ENCODE measurements around the gene RIPK3.

DNA sequence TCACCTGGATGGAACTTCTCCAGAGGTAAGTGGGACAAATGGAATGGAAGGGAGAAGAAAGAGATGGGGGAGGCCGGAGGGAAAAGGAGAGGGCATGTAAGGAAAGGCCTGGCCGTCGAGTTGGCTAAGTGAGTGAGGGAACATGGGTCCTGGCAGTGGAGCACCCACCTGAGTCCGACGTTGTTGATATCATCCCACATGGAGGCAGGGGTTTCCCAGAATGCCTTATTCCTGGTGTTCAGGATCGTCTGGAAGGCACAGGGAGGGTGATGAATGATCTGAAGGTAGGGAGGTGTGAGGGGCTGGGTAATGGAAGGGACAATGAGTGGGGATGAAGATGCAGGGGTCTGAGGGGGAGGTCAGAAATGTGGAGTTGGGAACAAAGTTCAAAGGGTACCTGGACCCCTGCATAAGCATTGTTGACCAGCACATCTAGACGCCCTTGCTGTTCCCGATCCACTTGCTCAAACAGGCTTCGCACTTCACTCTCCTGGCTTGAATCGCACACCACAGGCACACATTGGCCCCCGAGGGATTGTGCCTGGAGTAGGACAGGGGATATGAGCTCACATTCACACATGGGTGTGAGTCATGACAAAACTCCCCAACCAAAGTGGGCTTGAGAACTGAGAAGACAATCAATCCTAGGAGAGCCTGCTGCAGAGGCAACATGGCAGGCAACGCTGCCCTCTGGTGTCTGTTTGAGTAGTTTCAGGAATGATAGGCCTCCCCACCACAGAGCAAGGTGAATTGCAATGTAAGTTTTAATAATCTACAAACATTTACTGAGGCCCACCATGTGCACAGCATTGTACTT lies 43.2 kb downstream of the RIPK3 start:
- TF ChIP-seq POLR2A (IDR thresholded peaks at IDR 0.05), result no peak
- TF ChIP-seq POLR2AphosphoS5 (IDR thresholded peaks at IDR 0.05), result peak; percentile 41
- TF ChIP-seq, protein P1, sequence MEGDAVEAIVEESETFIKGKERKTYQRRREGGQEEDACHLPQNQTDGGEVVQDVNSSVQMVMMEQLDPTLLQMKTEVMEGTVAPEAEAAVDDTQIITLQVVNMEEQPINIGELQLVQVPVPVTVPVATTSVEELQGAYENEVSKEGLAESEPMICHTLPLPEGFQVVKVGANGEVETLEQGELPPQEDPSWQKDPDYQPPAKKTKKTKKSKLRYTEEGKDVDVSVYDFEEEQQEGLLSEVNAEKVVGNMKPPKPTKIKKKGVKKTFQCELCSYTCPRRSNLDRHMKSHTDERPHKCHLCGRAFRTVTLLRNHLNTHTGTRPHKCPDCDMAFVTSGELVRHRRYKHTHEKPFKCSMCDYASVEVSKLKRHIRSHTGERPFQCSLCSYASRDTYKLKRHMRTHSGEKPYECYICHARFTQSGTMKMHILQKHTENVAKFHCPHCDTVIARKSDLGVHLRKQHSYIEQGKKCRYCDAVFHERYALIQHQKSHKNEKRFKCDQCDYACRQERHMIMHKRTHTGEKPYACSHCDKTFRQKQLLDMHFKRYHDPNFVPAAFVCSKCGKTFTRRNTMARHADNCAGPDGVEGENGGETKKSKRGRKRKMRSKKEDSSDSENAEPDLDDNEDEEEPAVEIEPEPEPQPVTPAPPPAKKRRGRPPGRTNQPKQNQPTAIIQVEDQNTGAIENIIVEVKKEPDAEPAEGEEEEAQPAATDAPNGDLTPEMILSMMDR (IDR thresholded peaks at IDR 0.05), result peak; percentile 25 to 80 (median 61)

All from prostate gland (tissue), 2 donors.